Sigmoid colon (tissue), 7 donors: ENCODE results near the gene DNAI1. TPM values are rescaled to one million over a fixed set of nuclear protein-coding genes. Genes with fewer than 3 reads are reported as not detected.
"Not testable (repeated sequence)": the region's sequence is repeated elsewhere in the genome, so short reads cannot be mapped to it uniquely, and the experiment has no call there.

ENCODE experiments used
- DNase-seq: peaks from one replicate; pipeline ENCODE4 v3.0.0-alpha.2; 2019
- H3K27ac ChIP-seq, 4 donors: fragments of 200-600 bp; sonication (generic); one replicate each; pipeline ENCODE4 v1.5.1; 2016 to 2019; ENCODE audit warnings: mild to moderate bottlenecking in 1 of 4
- H3K27me3 ChIP-seq, 3 donors: fragments of 200-600 bp; sonication (generic); one replicate each; pipeline ENCODE4 v1.5.1; 2019; ENCODE audit warnings: mild to moderate bottlenecking in 1 of 3
- H3K36me3 ChIP-seq, 4 donors: fragments of 200-600 bp; sonication (generic); one replicate each; pipeline ENCODE4 v1.5.1; 2016 to 2019
- H3K4me1 ChIP-seq, 4 donors: fragments of 200-600 bp; sonication (generic); one replicate each; pipeline ENCODE4 v1.5.1; 2017 to 2019
- H3K4me3 ChIP-seq, 4 donors: fragments of 200-600 bp; sonication (generic); one replicate each; pipeline ENCODE4 v1.5.1; 2017 to 2019; ENCODE audit warnings: mild to moderate bottlenecking in 2 of 4, moderate library complexity in 1 of 4
- H3K9me3 ChIP-seq, 4 donors: fragments of 200-600 bp in 3 of 4; sonication (generic) in 3 of 4; one replicate each; pipeline versions ENCODE4 v1.5.1 to v1.6.1; 2013 to 2019
- CTCF ChIP-seq, 4 experiments: fragments of 450-650 bp in 3 of 4; fragments of 200-600 bp in 1 of 4; IDR thresholded peaks; one replicate each; pipeline ENCODE4 v1.5.1; 2016 to 2019; ENCODE audit warnings: antibody characterized with exemption in 4 of 4, mild to moderate bottlenecking in 3 of 4, moderate library complexity in 2 of 4
- EP300 ChIP-seq, 4 donors: sonication (generic); formaldehyde crosslinking; IDR thresholded peaks; one replicate each; pipeline ENCODE4 v1.6.1; 2017; ENCODE audit warnings: antibody characterized with exemption in 4 of 4
- POLR2A ChIP-seq, 2 donors: fragments of 450-650 bp; IDR thresholded peaks; one replicate each; pipeline ENCODE4 v1.6.1; 2016; ENCODE audit warnings: antibody characterized with exemption in 2 of 2, mild to moderate bottlenecking in 2 of 2, moderate library complexity in 2 of 2
- POLR2AphosphoS5 ChIP-seq, 4 donors: sonication (generic); formaldehyde crosslinking; IDR thresholded peaks; one replicate each; pipeline ENCODE4 v1.6.1; 2017; ENCODE audit warnings: antibody characterized with exemption in 4 of 4
- WGBS, 2 donors: extraction: QIAGEN DNeasy Blood & Tissue Kit; methylation state at CpG; one replicate each; pipeline ENCODE4 v1.1.7; 2013; 5-methylcytosine and 5-hydroxymethylcytosine counted together
- intact Hi-C: fragments of 100-400 bp; cut with DNase I; formaldehyde crosslinking; loops from one replicate; pipeline ENCODE4 v1.15.1; 2023
- polyA plus RNA-seq, 3 donors: library from polyadenylated mRNA; stranded (reverse); fragments of 200-250 nt; gene quantifications; one replicate each; pipeline ENCODE4 v1.2.3, GENCODE V29; 2013
- total RNA-seq, 4 donors: library from RNA; depleted of rRNA; stranded (reverse); fragments of >200 nt; gene quantifications; one replicate each; pipeline ENCODE4 v1.1.0, GENCODE V29; 2016
- donor health status: healthy with polysubstance abuse.
- donor health status: Bipolar disorder and iron deficiency.
- donor health status: healthy.

Gene DNAI1
- total and polyA plus RNA-seq, 7 donors: under 0.01 to 0.01 TPM; not detected in 5

- peak; percentile 69 for DNase-seq
- TF ChIP-seq CTCF (IDR thresholded peaks at IDR 0.05) (no peak), POLR2A (IDR thresholded peaks at IDR 0.05) (no peak), EP300 (IDR thresholded peaks at IDR 0.05) (no peak), POLR2AphosphoS5 (IDR thresholded peaks at IDR 0.05) (no peak)
- no peaks in the 10 kb centered on the region for H3K27me3 ChIP-seq
- no peak overlapping the region for H3K4me3 ChIP-seq
- intact Hi-C loops: no loop called here
- peaks cover 0 to 27% (median 11%) of the 10 kb centered on the region in 4 donors for H3K4me1 ChIP-seq
- no peaks in the 10 kb centered on the region for H3K9me3 ChIP-seq
- H3K27ac ChIP-seq: no peak overlapping the region
- H3K36me3 ChIP-seq: no peaks in the 10 kb centered on the region
- 17 to 37% methylated on average over 4 of the region's 4 CpGs for WGBS, 2 donors
These were observed 27.7 kb upstream of the DNAI1 start for GRCh38 chr9:34430843-34431437.

DNA sequence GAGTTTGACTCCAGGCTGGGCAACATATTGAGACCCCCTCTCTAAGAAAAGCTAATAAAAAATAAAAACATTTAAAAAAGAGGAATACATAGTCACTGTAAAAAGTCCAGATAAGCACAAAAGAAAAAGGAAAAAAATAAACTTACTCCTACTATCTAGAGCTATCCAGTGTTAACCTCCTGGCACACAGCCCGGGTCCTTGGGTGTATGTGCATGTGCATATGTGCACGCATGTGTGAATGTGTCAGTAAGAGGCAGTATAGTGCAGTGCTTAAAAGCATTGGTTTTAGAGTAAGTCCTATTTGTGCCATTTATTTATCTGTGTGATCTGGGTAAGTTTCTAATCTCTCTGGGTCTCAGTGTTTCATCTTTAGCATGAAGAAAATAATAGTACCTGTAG, 26.9 kb upstream of the DNAI1 start:
- no peaks in the 10 kb centered on the region for H3K27me3 ChIP-seq
- no peaks in the 10 kb centered on the region for H3K36me3 ChIP-seq
- 80 to 88% methylated on average over 2 of the region's 2 CpGs for WGBS, 2 donors
- intact Hi-C loops: no loop called here
- no peaks in the 10 kb centered on the region for H3K9me3 ChIP-seq
- no peak overlapping the region for H3K4me3 ChIP-seq
- TF ChIP-seq EP300 (IDR thresholded peaks at IDR 0.05) (no peak), CTCF (IDR thresholded peaks at IDR 0.05) (no peak), POLR2A (IDR thresholded peaks at IDR 0.05) (no peak), POLR2AphosphoS5 (IDR thresholded peaks at IDR 0.05) (no peak)
- peaks cover 0 to 27% (median 11%) of the 10 kb centered on the region in 4 donors for H3K4me1 ChIP-seq
- H3K27ac ChIP-seq: no peak overlapping the region
- no peak for DNase-seq

GRCh38 chr9:34437006-34437925, 21.3 kb upstream of the DNAI1 start:
- Histone ChIP-seq H3K36me3 (peaks cover 0 to 5% (median 0%) of the 10 kb centered on the region in 4 donors), H3K9me3 (no peaks in the 10 kb centered on the region), H3K4me3 (no peak overlapping the region), H3K27me3 (no peaks in the 10 kb centered on the region), H3K4me1 (peaks cover 0 to 8% (median 0%) of the 10 kb centered on the region in 4 donors), H3K27ac (no peak overlapping the region)
- peak; percentile 70 for DNase-seq
- TF ChIP-seq POLR2AphosphoS5 (IDR thresholded peaks at IDR 0.05): no peak
- peak; percentile 10 to 75 (median 64) for TF ChIP-seq CTCF (IDR thresholded peaks at IDR 0.05)
- intact Hi-C loops: loop anchor here (2.0 kb wide), 1 partner anchor 64 kb away; no protein-coding TSS in a partner anchor
- 66 to 74% methylated on average over 14 of the region's 14 CpGs for WGBS, 2 donors

DNA sequence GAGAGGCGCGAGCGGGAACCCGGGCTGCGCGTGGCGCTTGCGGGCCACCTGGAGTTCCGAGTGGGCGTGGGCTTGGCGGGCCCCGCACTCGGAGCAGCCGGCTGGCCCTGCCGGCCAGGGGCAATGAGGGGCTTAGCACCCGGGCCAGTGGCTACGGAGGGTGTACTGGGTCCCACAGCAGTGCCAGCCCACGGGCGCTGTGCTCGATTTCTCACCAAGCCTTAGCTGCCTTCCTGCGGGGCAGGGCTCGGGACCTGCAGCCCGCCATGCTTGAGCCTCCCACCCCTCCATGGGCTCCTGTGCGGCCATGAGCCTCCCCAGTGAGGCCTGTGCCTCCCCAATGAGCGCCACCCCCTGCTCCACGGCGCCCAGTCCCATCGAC, 20.7 kb upstream of the DNAI1 start:
- H3K27me3 ChIP-seq, H3K4me3 ChIP-seq, H3K27ac ChIP-seq, H3K4me1 ChIP-seq, DNase-seq, H3K36me3 ChIP-seq, H3K9me3 ChIP-seq: not testable (repeated sequence)
- intact Hi-C loops: loop anchor here (2.0 kb wide), 1 partner anchor 63 kb away; no protein-coding TSS in a partner anchor
- WGBS, 2 donors: 94 to 96% methylated on average over 28 of the region's 28 CpGs

- H3K4me3 ChIP-seq, H3K27ac ChIP-seq, H3K27me3 ChIP-seq, DNase-seq, intact Hi-C loops, H3K36me3 ChIP-seq, H3K9me3 ChIP-seq, H3K4me1 ChIP-seq: not testable (repeated sequence)
- 95% methylated on average over 4 of the region's 4 CpGs for WGBS, 2 donors
These were observed 20.1 kb upstream of the DNAI1 start for GRCh38 chr9:34438465-34438864.
